Fibroblast of skin of abdomen (primary cell): ENCODE measurements around the gene ZXDC.

ENCODE experiments used
- DNase-seq: peaks from one replicate; pipeline ENCODE4 v3.0.0-alpha.2; 2013

Gene ZXDC

DNA sequence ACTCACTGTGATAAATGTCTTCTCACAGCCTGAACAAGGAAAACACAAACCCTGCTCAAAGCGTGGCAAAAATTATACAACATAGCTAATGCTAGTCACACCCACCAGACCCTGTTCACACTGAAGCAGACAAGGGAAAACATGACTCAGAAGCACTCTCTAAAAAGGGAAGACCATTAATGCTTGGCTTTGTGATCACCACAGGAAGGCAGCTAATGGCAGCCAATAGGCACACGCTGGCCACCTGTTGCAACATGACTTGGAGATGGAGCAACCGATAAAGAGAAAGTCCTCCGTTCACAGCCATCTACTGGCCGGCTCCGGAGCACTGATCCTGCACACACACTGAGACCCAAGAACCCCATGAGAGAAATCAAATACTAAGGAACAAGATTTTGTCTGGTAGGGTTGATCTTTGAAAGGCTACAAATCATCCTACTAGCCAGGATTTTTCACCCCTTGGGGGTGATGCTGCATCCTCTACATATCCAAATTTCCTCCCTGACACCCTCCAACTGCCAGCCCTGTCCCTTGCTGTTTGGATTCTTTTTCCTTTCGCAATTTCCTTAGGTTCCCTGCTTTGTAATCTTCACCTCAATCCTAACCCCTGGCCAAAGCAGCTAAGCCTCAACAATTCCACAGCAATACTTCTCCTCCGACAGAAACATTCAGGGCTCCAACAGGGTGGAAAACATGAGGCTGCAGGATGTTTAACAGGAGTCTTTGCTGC is 3.2 kb downstream of the ZXDC start:
- peak; percentile 74 for DNase-seq

DNA sequence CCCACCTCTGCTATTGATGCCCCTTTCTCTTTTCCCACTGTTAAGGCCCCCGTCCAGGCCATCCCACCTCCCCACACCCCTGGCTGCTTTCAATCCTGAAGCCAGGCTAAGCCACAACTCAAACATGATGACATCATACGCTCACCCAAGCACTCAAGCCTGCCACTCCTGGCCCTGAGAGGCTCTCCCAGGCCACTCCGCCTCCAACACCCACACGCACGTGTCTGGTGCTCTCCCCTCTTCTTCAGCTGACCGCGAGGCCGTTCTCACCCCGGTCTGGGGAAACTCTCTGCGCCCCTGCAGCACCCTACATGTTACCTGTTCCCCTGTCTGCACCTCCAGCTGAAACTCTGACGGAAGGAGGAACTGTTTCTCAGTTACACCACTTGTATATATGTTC is 6.2 kb downstream of the ZXDC start:
- DNase-seq, result no peak

DNA sequence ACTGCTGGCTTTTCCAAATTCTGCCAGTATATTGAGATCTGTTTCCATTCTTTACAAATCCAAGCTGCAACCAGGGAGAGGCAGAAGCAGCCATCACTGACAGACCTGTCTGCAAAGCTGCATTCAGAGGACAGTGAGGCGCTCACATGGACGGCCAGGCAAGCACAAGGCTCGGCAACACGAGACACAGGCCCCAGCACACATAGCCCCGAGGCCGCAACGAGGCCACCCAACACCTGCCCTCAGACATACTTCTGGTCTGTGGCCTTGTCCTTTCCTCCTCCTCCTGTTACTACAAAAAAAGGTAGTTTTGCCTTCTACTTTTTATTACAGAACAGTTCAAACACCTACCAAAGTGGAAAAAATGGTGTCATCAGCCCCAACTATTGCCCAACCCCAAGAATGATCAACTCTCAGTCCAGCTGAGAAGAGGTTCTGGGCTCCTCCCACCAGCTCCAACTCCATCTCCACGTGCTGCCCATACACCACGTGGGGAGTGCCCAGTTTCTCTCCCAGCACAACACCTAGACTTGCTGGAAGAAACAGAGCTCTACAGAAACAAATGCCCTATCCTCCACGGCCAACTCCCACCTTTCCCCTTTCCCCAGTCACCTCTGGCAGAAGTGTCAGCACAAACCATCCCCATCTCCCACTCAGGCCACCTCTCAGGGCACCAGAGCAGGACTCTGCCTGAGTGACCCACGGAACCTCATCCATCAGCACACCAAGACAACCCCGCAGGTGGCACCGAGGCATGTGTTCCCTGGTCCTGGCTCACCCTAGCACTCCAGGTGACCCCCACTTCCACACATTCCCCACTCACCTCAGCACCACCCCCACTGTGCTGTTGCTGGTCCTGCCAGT is 7.4 kb downstream of the ZXDC start:
- no peak for DNase-seq

DNA sequence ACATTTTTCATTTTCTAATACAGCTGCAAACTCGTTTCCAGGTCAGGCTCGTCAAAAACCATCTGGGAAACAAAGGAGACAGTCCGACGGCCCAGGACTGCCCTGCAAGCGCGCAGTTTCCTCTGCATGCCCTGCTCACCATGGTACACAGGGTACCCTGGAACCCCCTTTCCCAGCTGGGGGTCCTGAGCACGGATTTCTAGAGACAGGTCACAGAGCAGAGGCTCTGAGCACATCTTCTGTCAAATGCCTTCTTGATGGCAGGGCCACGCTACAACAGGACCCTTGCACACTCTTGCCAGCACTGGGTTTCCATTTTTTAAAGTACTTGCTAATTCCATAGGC is 8.1 kb downstream of the ZXDC start:
- DNase-seq, result no peak

DNA sequence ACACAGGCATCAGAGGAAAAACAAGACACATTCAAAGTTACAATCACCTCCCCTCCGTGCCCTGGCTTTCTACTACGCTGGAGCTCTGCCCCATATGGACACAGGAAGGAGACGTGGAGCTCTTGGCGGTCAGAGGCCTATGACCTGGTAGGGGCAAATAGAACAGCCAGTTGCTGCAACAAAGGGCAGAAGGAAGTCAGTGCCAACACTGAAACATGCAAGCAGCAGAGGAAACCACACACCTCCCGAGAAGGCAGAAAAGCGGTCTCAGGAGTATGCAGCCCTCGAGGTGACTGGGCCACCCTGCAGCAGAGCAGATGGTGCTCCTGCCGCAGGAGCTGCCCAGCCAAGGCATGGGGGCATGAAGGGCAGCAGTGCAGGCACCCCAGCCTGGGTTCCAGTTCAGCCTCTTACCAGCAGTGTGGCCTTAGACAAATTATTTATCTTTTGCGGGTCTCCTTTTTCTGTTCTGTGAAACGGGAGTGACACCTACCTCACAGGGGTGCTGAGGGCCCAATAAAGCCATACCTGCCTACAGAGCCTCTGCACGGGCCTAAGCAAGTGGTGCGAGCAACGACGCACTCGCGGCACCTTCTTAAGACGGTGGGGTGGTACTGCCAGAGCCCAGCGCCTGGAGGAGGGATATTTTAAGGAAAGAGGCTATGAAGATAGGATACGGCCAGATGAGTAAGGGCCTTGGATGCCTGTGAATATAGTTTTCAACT is 8.6 kb downstream of the ZXDC start:
- DNase-seq, result no peak

DNA sequence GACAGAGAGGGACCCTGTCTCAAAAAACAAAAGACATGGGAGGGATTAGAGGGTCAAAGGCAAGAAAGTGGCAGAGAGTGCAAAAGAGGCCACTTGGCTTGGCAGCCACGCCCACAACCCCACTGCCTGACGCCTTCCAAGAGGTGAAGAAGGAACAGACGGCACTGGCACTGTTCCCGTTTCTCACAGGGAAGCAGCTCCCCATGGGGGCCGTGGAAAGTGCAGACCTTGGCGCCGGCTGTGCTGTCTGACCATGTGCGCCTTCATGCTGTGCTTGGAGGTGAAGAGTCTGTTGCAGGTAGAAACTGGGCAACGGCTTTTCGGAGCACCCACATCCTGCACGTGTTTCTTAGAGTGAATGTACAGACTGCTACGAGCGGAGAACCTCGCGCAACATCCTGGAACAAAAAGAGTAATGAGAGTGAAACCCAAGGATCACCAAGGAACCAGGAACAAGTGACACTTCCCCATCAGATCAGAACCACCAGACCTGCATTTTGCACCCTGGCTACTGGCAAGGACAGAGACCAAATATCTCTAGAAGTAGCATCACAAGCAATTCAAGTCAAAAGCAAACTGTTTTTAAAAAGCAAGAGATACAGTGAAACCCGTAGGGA is 9.7 kb downstream of the ZXDC start:
- no peak for DNase-seq

DNA sequence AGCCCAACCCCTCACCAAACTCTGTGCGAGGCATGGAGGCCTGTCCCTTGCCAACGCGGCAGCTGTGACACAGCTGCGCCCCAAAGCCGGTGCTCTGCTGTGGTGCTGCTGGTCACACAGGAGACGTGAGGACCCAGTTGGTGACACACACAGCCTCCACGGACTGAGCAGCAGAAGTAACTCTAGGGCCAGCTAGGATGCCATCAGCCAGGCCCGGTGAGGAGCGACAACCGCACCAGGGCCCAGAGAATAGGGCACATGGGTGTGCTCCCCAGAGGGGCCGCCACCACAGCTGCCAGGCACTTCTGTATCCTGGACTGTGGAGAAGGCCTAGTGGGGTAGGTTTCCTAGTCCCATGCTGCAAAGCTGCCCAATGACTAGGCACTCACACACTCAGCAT is 10.7 kb downstream of the ZXDC start:
- no peak for DNase-seq

DNA sequence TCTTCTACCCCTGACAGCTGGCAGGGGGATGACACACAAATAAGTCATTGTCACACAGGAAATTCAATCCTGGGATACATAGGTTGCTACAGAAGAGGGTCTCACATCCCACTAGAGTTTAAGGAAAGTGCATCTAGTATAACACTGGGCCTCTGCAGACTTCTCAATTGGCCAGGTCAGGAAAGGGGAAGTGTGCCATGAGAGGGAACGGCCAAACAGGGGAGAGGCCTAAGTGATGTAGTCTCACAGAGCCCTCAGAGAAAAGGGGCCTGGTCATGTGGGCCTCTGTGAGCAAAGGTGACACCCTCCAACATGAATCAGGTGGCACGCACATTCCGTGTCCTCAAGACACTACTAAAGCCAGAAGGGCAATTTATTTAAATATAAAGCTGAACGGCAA is 11.2 kb downstream of the ZXDC start:
- no peak for DNase-seq

DNA sequence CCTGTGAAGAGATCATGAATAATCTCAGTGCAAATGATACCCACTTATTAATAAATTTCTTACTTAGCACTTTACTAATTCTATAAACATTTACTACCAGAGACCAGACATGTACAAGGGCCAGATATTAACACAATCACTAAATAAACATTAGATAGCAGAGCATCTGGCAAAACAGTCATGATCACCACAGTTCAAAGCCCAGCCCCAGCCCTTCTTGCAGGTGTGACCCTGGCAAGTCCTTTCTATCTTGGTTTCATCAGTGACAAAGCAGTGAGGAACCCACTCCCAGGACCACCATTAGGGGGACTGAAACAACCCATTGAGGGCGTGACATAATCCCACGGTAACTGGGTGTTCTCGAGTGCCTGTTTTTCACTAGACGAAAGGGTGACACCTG is 11.6 kb downstream of the ZXDC start:
- no peak for DNase-seq

DNA sequence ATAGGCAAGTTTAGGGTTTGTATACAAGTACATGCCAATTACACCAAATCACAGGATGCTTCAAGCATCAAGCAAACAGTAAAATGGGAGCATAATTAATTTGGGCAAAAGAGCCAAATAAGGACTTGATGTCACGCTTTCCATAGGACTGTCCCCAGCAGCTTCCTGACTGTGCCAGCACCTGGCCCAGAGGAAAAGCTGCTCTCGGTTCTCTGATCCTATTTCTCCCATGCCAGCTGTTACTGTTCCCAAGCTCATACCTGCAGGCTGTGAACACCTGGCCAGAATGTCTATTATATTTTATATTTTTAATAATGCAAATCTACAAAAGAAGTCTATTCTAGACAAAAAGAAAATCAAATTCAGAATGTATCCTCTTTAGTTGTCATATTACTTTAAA is 12.2 kb downstream of the ZXDC start:
- DNase-seq, result no peak

DNA sequence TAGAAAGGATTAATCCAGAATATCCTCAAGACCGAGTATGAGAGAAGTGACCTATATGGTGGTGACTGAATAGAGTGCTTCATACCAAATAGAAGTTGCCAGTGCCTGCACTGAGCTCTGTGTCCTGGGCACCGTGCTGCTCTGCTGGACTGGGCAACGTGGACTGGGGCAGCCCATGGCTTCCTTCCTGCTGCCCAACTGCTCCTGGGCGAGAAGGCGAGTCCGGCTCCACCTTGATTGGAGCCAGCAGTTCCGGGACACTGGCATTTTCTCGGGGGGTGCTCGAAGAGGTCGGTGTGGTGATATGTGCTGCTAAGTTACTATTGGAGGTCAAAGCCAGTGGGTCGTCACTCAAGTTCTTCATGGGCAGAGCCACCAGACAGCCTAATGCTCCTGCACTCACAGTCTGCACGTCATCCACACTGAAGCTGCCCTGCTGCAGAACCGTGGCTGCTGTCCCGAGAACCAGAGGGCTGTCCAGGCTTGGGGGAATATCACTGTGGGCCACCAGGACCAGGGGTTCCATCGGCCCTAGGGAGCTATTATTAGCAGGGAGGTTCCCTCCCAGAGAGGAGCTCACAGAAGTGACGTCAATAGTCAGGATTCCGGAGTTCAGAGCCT is 14.1 kb downstream of the ZXDC start:
- DNase-seq, result no peak

DNA sequence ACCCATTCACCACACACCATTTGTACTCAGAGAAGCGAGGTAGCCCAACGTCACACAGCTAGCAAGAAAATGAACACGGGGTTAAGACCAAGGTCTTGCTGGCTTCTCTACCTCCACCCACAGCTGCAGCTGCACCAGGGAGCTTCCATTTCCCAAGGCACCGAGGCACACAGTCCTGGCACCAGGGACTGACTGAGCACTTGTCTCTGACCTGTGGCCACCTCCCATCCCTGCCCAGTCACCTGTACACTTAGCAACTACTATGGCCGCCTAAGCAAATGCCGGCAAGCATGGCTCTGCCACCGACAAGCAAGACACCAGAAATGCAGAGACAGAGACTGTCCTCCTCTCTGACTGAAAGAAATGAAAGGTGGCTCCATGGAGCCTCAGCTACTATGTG is 15.3 kb downstream of the ZXDC start:
- no peak for DNase-seq

DNA sequence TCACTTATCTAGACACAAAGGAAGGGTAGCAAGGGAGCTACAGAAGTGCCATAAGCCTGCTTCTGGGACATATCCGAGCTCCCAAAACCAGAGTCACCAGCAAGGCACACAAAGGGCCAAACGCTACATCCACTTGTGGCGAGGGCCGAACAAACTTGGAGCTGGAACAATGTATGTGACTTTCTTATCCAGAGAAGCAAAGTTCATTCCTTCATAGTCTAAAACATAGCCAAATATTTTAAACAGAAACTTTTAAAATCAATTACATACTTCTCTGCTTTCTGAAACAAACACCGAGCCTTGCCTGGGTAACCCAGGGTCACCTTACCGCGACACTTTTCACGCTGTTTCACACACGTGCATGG is 15.9 kb downstream of the ZXDC start:
- no peak for DNase-seq

DNA sequence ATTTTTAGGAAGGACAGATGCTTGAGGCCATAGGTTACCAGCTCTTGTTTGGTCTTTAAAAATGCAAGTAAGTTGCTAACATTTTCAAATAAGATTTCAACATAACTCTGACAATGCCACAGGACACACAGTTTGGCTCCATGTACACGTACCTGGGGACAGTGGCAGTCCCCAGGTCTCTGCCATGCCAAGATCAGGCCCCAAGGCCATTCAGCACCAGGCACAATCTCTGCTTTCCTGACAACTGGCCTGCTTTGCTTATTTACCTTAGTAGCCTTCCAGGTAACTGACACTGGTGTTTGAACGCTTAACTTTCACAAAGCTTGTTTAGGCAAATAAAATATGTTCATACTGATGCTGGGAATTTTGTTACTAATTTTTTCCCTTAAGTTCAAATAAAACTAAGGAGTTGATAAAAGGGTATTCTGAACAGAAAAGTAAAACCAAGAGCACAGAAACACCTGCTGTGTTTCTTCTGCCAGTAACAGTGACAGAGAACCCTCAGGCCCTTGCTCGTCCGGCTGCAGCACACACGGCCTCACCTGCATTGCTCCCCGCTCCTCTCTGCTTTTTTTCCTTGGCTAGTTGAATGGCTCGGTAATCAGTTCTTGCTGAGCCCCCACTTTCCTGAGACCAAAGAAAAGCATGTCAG is 16.5 kb downstream of the ZXDC start:
- DNase-seq, result no peak

DNA sequence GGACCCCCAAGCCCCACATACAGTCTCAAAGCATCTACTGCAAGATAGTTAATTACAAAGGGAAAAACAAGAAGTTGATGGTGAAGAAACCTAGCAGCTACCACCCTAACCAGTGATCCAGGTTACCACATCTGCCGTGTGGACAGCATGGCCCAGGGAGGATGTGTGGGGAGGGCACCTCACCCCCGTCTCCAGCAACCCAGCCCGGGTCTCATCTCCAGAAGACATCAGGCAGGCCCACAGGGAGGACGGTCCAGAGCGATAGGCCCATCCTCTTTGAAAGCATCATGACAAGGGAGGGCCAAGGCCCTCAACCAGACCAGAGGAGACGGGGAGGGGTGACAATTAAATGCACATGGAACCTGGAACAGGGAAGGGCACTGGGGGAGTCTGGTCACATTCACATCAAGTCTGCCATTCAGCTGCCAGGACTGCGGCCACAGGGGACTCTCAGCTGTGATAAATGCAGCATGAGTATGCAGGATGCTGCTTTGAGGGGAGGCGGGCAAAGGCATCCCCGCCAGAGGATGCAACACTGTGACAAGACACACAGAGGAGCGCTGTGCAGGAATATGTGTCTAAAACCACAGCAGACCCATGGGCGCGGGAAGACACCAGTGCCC is 18.8 kb downstream of the ZXDC start:
- DNase-seq, result no peak

DNA sequence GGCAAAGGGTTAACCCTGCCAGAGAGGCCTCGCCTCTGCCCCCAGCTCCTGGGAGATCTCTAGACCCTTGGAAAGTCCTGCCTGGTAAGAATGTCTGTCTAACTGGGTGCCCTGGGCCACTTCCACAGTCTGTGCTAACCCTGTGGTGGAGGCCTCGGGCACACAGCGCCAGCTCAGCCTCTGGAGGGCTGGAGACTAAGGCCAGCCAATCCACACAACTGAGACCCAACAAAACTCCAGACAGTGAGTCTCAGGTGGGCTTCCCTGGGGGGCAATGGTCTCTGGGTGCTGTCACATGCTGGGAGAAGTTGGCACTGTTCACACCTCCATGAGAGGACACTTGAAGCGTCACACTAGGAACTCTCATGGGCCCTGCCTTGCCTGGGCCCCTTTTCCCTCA is 19.5 kb downstream of the ZXDC start:
- no peak for DNase-seq

DNA sequence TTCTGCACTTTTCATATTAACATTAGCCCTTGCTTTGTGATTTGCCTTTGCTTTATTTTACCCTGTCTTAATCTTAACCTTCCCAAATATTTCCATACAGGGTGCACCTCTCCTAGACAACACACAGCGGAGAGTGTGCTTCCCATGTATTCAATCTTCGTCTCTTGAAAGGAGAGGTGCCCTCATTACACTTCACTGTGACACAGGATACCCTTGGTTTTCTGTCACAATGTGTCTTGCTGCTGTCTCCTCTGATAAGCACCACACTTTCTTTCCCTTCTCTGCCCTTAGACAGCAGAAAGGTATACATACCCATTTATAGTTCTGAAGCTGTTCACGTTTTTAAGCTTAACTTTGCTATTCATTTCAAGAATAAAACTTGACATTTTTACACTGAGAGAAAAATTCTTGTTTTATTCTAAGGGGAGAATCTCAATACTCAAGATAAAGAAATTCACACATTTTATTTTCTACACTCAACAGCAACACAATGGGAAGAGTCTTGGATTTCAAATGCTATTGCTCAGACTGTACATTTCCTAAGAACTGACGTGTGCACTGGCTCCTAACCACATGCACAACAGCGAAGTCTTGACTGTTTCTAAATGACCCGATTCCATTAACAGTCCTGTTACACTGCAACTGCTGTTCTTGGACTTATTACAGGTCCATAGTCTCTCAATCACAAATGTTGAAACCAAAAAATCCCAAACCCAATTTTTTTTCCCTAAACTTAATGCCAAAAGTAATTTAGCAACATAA is 21.1 kb downstream of the ZXDC start:
- DNase-seq, result no peak

DNA sequence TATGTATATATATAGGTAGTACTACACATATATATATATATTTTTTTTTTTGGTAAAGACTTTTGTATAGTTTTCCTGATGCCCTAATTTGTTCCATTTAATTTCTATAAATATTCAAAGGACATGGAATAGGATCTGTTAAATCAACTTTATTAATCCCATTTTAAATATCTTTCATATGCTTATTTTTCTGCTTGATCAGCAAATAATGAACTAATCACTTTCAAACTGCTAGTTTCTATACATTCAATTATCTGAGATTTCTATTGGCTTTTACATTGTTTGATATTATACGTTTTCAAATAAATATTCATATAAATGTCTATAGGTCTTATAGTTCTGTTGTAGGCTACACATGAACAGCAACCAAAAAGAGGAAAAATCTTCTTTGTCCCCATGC is 21.7 kb downstream of the ZXDC start:
- DNase-seq, result no peak

DNA sequence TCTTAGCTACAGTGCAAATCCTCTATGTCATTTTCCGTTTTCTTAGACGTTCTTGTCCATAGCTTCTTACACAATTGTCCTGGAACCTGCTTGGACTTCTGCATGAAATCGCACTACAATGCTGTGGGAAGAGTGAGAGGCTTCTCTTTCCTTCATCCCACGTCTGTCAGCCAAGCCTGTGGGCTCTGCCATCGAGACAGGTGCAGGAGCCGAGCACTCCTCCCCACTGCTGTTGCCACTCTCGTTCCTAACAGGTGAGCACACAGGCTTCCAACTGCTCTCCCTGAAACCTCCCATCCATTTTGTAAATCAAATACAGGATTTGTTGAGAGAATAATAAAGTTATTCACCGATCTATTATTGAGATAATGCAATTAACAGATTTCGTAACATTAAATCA is 23.5 kb downstream of the ZXDC start:
- no peak for DNase-seq

DNA sequence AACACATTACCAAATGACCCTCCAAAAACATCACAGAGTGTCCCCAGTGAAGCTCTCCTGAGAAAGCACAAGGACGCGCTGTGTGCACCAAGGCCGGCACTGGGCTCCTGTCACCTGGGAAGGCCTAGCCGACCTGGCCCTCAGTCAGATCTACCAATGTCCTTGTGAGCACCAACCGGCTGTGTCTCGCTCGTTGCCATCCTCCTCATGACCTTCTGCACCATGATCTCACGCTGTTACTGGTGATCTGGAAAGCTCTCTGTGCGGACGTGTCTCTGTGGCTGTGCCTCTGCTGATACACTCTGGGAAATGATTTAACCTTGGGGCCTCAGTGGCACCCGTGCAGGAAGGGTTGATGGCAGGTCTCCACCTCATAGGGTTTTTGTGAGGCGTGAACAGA is 24.2 kb downstream of the ZXDC start:
- DNase-seq, result no peak

DNA sequence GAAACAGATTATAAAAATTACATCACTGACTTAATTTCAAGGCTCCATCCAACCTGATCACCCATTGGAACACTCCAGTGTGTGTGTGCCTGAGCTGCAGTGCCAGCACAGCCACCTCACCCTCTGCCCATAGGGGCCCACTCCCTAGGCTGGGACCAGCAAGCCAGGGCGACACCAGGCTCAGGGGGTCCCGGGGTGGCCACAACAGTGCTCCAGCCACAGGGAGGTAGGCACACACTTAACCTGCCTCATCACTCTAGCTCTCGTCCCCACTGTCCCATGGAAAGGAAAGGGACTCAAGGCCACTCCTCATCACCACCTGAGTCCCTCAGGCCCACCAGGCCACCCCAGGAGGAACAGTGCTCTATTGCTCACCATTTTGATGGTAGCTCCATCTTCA is 24.9 kb downstream of the ZXDC start:
- no peak for DNase-seq
